Femur (tissue), 1 donor: ENCODE results near the gene PAXIP1.

ENCODE experiments used
- DNase-seq: peaks from one replicate; pipeline ENCODE4 v3.0.0-alpha.2; 2017

The PAXIP1 gene

DNA sequence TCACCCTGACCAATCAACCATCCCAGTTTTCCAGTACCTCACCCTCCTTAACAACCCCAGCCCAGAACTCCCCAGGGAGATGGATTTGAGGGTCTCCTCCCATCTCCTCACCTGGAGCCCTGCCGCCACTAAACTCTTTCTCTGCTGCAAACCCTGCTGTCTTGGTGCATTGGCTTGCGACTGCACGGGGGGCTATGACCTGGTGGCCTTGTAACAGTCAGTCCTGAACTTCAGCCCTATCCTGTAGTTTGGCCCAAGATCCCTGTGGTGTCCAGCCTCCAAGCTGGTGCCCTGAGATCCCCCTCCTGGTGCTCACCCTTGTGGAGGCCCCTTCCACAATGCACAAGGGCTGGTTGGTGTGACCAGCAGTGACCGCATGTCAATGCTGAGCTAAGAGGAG lies 91.9 kb downstream of the PAXIP1 start:
- DNase-seq: no peak

DNA sequence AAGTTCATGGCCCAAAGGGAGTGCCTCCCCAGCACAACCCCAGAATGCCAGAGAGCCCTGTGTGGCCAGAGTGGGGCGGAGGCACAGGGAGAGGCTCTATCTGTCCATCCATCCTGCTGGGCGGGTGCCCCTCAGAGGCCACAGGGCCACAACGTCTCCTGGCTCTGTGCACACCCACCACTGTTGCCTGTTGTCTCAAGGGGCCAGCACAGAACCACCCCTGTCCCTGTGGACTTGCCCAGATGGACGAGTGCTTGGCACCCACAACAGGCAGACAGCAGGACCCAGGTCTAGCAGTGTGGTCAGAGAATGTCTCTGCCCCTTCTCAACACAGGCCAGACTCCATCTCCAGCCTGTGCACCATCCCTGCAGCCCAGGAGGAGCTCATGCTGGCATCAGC lies 92.8 kb downstream of the PAXIP1 start:
- DNase-seq: no peak

DNA sequence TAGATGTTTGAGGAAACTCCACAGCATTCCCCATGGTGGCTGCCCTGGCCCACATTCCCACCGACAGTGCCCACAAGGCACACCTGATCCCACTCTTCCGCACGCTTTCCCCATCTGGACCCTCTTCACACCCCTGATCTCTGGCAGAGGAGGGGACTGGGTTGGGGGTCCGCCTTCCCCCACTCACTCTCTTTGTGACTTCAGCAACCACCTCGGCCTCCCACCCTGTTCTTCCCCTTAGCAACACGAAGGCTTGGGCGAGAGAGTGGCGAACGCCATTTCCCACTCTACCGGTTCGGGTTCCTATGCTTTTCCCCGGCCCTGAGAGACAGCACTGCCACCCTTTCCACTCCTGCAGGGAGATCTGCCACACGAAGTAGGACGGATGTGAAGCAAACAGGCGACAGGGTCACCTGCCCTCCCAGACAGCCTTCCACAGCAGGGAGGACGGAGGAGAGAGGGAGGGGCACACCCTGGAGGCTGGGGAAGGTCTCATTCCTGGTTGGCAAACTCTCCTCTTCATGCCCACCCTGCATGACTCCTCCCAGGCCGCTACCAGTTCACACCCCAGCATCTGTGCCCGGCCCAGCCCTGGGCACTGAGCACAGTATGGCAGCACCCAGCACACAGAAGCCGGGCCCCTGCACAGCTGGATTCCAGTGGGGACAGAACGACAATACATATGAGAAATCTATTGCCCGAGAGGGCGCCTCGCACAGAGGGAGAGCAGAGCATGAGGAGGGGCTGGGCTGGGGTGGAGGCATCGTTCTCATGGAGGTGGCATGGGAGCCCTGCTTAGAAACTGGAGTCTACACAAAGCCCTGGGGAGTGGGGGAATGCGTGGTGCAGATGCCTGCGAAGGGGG lies 93.5 kb downstream of the PAXIP1 start:
- no peak for DNase-seq

DNA sequence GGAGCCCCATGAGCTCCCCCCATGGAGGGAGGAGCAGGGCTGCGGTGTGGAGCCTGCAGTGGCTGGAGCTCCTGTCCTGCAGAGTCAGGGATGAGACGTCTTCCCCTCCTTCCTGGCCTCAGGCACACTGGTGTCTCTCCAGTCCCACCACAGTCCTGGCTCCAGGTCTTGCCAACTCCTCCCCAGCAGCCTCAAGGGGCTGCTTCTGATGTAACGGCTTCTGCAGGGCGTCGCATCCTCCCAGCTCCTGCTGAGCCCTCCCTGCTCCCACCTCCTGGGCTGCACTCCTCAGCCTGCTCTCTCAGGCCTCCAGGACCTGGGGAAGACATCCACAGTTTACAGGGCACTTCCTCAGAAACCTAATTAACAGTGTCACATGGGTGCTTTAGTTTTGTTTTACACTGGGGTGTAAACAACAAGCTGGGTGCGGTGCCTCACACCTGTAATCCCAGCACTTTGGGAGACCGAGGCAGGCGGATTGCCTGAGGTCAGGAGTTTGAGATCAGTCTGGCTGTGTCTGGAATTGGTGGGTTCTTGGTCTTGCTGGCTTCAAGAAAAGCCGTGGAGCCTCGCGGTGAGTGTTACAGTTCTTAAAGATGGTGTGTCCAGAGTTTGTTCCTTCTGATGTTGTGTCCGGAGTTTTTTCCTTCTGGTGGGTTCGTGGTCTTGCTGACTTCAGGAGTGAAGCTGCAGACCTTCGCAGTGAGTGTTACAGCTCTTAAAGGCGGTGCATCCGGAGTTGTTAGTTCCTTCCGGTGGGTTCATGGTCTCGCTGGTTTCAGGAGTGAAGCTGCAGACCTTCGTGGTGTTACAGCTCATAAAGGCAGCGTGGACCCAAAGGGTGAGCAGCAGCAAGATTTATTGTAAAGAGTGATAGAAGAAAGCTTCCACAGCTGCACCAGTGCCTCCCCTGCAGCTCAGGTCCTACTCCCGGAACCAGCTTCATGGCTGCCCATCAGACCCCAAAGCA lies 95.0 kb downstream of the PAXIP1 start:
- DNase-seq: no peak

DNA sequence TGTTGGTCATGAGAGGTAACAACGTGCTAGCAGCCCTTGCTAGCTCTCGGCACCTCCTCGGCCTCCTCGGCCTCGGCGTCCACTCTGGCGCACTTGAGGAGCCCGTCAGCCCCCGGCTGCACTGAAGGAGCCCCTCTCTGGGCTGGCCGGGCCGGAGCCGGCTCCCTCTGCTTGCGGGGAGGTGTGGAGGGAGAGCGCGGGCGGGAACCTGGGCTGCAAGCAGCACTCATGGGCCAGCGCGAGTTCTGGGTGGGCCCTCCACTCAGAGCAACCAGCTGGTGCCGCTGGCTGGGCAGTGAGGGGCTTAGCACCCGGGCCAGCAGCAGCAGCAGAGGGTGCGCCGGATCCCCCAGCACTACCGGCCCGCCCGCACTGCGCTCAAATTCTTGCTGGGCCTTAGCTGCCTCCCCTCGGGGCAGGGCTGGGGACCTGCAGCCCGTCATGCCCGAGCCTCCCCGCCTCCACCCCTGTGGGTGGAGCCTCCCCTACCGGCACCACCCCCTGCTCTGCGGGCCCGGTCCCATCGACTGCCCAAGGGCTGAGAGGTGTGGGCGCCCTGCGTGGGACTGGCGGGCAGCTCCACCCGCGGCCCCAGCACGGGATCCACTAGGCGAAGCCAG lies 96.1 kb downstream of the PAXIP1 start:
- DNase-seq: no peak

DNA sequence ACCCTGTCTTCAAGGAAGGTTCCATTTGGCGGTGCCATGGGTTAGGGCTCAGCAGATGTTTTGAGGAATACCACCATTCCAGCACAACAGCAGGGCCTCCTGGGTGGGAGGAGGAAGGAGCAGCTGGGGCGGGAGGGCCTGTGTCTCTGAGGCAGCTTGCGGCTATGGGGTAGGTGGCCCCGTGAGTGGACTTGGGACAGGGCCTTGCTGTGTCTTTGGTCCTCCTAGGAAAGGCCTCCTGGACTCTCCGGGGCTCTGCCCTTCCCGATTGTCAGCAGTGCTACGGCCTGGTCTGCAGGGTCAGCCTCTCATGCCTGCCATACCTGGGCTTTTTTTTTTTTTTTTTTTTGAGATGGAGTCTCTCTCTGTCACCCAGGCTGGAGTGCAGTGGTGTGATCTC lies 96.7 kb downstream of the PAXIP1 start:
- DNase-seq: no peak

DNA sequence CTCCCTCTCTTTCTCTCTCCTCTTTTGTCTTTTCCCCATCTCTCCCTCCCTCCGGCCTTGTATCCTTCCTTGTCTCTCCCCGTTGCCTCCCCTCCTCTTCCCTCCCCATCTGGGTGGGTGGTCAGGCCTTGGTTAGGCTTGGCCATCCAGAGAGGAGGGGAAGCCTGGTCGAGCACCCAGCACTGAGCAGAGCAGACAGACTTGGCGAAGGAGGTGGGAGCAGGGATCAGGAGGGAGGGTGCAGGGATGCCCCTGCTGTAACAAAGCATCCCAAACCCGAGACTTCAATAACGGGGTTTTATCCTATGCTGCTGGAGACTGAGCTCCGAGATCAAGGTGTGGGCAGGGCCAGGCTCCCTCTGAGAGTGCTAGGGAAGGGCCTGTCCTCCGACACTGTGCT lies 97.3 kb downstream of the PAXIP1 start:
- no peak for DNase-seq

DNA sequence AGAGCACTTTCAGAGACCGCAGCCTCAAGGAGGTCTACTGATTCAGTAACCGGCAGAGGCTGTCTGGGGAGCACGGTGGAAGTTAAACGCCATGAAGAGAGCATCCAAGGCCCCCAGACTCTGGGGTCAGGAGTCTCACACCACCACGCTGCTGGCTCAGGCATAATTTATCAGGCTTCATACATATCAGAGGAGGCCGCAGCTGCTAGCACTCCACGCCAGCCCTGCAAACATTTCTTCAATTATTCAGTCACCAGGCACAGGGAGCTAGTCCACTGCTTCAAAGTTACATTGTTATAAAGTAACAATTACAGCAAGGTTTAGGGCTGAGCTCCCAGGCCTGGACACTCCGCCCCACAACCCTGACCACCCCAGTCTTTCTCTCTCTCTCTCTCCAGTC lies 97.8 kb downstream of the PAXIP1 start:
- no peak for DNase-seq

DNA sequence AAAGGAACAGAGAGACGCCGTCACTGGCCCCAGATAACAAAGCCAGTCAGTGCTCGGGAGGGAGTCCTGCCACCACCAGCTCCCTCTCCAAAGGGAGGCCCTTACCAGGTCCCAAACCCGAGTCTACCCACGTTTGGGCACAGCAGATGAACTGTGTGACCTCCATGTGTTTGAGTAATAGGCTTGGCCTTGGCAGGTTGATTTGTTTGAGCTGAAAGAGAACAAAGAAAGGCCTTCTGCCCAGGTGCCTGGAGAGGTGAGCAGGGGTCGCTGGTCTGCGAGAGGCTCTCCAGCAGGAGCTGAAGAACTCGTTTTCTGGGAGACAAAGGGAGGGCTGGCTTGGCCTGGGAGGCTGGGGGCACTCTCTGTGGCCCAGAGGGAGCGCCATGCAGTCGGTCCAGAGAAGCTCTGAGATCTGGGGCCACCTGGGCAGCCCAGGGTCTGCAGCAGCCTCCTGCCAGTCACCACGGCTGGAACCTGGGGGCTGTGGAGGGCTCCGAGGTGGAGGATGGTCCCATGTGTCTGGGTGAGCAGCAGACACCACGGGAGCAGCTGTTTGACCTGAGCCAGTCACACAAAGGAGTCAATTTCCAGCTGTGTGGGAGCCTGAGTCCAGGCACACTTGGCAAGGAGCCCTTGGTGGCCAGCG lies 99.7 kb downstream of the PAXIP1 start:
- DNase-seq: no peak

DNA sequence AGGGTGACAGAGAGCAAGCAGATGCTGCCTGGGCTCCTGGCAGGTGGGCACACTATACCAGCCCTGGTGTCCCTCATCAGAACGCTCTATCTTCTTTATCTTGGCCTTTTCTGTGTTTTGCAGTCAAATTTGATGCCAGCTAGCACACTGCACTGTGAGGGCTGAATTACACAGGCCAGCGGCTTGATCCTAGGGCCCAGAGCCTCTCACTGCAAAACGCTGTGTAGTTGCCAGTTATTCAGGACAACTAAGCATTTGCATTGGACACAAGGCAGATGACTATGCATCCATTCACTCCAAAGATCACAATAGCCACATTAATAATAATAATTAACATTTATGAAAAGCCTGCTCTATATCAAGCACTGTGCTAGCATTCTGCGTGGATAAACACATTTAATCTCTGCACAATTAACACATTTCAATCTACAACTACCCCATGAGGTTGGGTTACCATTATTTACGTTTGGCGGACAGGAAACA lies 100.3 kb downstream of the PAXIP1 start:
- DNase-seq: no peak

DNA sequence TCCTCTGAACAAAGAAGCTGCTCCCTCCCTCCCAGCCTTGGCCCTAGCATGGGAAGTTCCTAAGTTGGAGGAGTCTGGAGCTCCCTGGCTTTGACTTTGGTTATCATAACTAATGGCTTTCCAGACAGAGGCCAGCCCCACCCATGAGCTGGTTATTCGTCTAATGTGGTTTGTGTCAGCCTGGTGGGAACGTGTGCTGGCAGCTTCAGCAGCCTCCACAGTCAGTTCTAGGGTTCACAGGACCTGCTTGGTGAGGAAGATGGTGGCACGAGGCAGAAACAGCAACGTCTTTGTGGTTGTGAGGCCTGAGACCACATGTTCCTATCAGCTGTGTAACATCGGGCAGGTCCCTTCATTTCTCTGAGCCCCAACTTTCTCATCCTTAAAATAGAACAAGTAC lies 103.1 kb downstream of the PAXIP1 start:
- DNase-seq: no peak

DNA sequence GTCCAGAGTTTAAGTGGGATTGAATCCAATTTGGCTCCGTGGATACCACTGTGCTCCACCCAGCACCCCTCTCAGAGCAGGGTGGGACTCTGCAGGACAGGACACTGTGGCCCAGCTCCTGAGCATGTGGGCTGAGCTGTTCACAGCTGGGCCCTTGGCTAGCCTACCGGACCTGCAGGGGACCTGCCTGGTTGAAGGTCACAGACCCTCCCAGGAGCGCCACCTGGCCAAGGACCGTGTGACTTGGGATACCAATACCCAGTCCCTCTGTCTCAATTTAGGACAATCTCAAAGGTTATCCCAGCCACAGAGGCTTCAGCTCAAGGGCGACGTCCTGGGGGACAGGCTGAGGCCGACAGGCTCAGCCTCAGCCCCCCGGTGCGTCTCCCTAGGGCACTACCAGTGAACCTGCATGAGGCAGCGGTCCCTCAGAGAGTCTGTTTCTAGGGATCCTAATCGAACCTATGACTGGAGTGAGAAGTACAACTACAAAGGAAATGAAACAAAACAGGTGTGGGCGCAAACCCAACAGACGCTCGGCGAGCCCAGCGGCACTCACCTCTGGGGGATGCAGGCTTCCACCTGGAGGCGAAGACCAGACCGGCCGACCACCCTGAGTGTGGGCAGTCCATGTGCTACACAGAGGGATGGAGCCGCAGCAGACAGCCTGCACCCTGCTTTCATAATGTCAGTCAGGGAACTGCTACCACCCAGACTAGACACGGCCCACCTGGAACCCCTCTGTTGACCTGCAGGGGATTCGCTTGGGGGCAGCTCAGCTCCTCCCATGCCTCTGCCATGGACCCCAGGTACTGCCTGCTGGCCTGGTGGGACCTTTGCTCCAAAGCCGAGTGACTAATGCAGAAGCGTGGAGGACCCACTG lies 103.7 kb downstream of the PAXIP1 start:
- DNase-seq: no peak

DNA sequence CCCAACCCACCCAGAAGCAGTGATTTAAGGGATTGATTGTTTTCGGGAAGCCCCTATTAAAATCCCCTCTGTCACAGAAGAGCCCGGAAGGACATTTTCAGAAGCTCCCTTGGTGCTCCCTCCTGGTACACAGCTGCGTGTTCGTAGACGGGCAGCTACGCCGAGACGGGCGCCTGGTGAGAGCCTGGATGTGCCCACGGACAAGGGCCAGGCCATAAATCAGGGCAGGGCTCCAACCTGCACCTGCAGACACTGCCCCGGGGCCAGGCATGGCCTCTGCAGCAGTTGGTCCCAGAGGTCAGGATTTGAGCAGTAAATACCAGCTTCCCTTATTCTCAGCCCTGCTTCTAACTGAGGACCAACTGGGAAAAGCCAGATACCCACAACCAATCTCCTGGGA lies 106.8 kb downstream of the PAXIP1 start:
- DNase-seq: no peak
